Pancreas (tissue), 10 donors: ENCODE measurements around the gene SORCS2. TPM values are rescaled to one million over a fixed set of nuclear protein-coding genes. Genes with fewer than 3 reads are reported as not detected.

ENCODE experiments used
- ATAC-seq, 4 donors: fragments of 200-7000 bp; cut with Tn5 transposase; one replicate each; pipeline versions ENCODE4 v1.8.0 to v1.9.1; 2020; ENCODE audit warnings: mild to moderate bottlenecking in 4 of 4, moderate library complexity in 4 of 4
- DNase-seq, 6 donors: peaks; one replicate each; pipeline ENCODE4 v3.0.0-alpha.2; 2020
- FAIRE-seq: peaks from 2 replicates; lab custom pipeline; 2012; peaks lifted over from hg19 to GRCh38; lab: Jason Lieb, UNC
- H3K27ac ChIP-seq, 4 donors: fragments of 200-600 bp; sonication (generic); 1 replicate in 3 of 4; 2 replicates in 1 of 4; pipeline versions ENCODE4 v1.5.0 to v1.8.0; 2020
- H3K27me3 ChIP-seq, 4 donors: fragments of 200-600 bp; one replicate each; pipeline ENCODE4 v1.8.0; 2021
- H3K36me3 ChIP-seq, 3 donors: fragments of 200-600 bp; sonication (generic) in 1 of 3; one replicate each; pipeline versions ENCODE4 v1.5.0 to v1.8.0; 2020 to 2021
- H3K4me1 ChIP-seq, 3 donors: fragments of 200-600 bp; one replicate each; pipeline ENCODE4 v1.8.0; 2021
- H3K4me3 ChIP-seq, 4 donors: fragments of 200-600 bp; sonication (generic) in 2 of 4; one replicate each; pipeline versions ENCODE4 v1.5.0 to v1.8.0; 2020 to 2021
- H3K9me3 ChIP-seq, 4 donors: fragments of 200-600 bp; one replicate each; pipeline ENCODE4 v1.8.0; 2021
- CTCF ChIP-seq, 4 donors: fragments of 200-600 bp; sonication (generic) in 3 of 4; IDR thresholded peaks; one replicate each; pipeline versions ENCODE4 v1.5.0 to v1.8.0; 2021; ENCODE audit warnings: antibody characterized with exemption in 4 of 4
- WGBS, 2 donors: extraction: QIAGEN DNeasy Blood & Tissue Kit; methylation state at CpG; one replicate each; pipeline ENCODE4 v1.1.7; 2013; 5-methylcytosine and 5-hydroxymethylcytosine counted together
- intact Hi-C, 3 donors: fragments of 100-400 bp; cut with DNase I; formaldehyde crosslinking; loops; one replicate each; pipeline versions ENCODE4 v1.11.1 to v1.14.2; 2022
- polyA plus RNA-seq, 2 donors: library from polyadenylated mRNA; stranded (reverse); fragments of 200-250 nt; gene quantifications; one replicate each; pipeline ENCODE4 v1.2.3, GENCODE V29; 2013
- total RNA-seq, 6 donors: library from RNA; stranded (reverse); fragmentation: NEBNext Ultra II Directional in 4 of 6; extraction: Animal tissue kit (Norgen Biotek cat#: 25700) in 4 of 6; gene quantifications; one replicate each; pipeline versions ENCODE4 v1.2.1 to v1.2.4, GENCODE V29; 2021 to 2023
- donor health status: healthy with polysubstance abuse.
- donor health status: DM: no; HTN: no; CAD: no; lungs with moderate emphysema.
- donor health status: DM: no; HTN: no; CAD: no.
- donor health status: control.
- donor health status: control.
- donor health status: Bipolar disorder and iron deficiency.
- donor health status: DM: yes; HTN: yes; CAD: no.
- donor health status: DM: no; HTN: no; CAD: no.
- donor health status: DM: no; HTN: no; CAD: no.
- donor health status: DM: yes; HTN: yes; CAD: no.

SORCS2 gene
- total and polyA plus RNA-seq, 8 donors = 0.14 to 1.7 (median 0.42) TPM

GRCh38 chr4:7661066-7661748 is 468.9 kb downstream of the SORCS2 start:
- no peaks in the 10 kb centered on the region for H3K27me3 ChIP-seq
- TF ChIP-seq CTCF (IDR thresholded peaks at IDR 0.05) = no peak
- no peak for DNase-seq
- no peak overlapping the region for H3K27ac ChIP-seq
- H3K4me3 ChIP-seq = no peak overlapping the region
- ATAC-seq = no peak
- H3K9me3 ChIP-seq = no peaks in the 10 kb centered on the region
- no peak for FAIRE-seq
- WGBS, 2 donors = 71 to 79% methylated on average over 22 to 23 of the region's 23 CpGs
- intact Hi-C loops = no loop called here
- H3K36me3 ChIP-seq = no peaks in the 10 kb centered on the region
- no peaks in the 10 kb centered on the region for H3K4me1 ChIP-seq

- Histone ChIP-seq H3K9me3 (no peaks in the 10 kb centered on the region), H3K27me3 (no peaks in the 10 kb centered on the region), H3K4me3 (no peak overlapping the region), H3K36me3 (no peaks in the 10 kb centered on the region), H3K4me1 (no peaks in the 10 kb centered on the region), H3K27ac (no peak overlapping the region)
- no peak for FAIRE-seq
- WGBS, 2 donors = 55 to 57% methylated on average over 13 of the region's 13 CpGs
- no peak for TF ChIP-seq CTCF (IDR thresholded peaks at IDR 0.05)
- no peak for ATAC-seq
- no peak for DNase-seq
- intact Hi-C loops = no loop called here
These were observed 469.6 kb downstream of the SORCS2 start for GRCh38 chr4:7661846-7662506.

- no peaks in the 10 kb centered on the region for H3K36me3 ChIP-seq
- H3K27me3 ChIP-seq = no peaks in the 10 kb centered on the region
- no peak overlapping the region for H3K27ac ChIP-seq
- no peak for TF ChIP-seq CTCF (IDR thresholded peaks at IDR 0.05)
- no peaks in the 10 kb centered on the region for H3K9me3 ChIP-seq
- ATAC-seq = no peak
- no peak for DNase-seq
- no peak overlapping the region for H3K4me3 ChIP-seq
- H3K4me1 ChIP-seq = no peaks in the 10 kb centered on the region
- no peak for FAIRE-seq
- intact Hi-C loops = no loop called here
- WGBS, 2 donors = 86 to 93% methylated on average over 3 of the region's 3 CpGs
These were observed 470.1 kb downstream of the SORCS2 start for GRCh38 chr4:7662507-7662846.

- Histone ChIP-seq H3K27me3 (no peaks in the 10 kb centered on the region), H3K36me3 (no peaks in the 10 kb centered on the region), H3K4me3 (no peak overlapping the region), H3K4me1 (no peaks in the 10 kb centered on the region), H3K9me3 (no peaks in the 10 kb centered on the region), H3K27ac (no peak overlapping the region)
- intact Hi-C loops = no loop called here
- no peak for FAIRE-seq
- 54 to 64% methylated on average over 1 to 2 of the region's 2 CpGs for WGBS, 2 donors
- no peak for ATAC-seq
- no peak for TF ChIP-seq CTCF (IDR thresholded peaks at IDR 0.05)
- no peak for DNase-seq
These were observed 470.8 kb downstream of the SORCS2 start for GRCh38 chr4:7663075-7663541.

GRCh38 chr4:7664106-7664505 is 471.8 kb downstream of the SORCS2 start:
- H3K27ac ChIP-seq = no peak overlapping the region
- intact Hi-C loops = no loop called here
- no peak for DNase-seq
- ATAC-seq = no peak
- no peak for FAIRE-seq
- TF ChIP-seq CTCF (IDR thresholded peaks at IDR 0.05) = no peak
- H3K4me3 ChIP-seq = no peak overlapping the region
- no peaks in the 10 kb centered on the region for H3K9me3 ChIP-seq
- no peaks in the 10 kb centered on the region for H3K4me1 ChIP-seq
- H3K27me3 ChIP-seq = no peaks in the 10 kb centered on the region
- no peaks in the 10 kb centered on the region for H3K36me3 ChIP-seq
- WGBS, 2 donors = 75 to 80% methylated on average over 20 of the region's 20 CpGs
